ENCODE data around the gene MTHFD2.
A peak's percentile ranks its signal among the peaks of the same experiment; 100 is the strongest.

Gene MTHFD2

GRCh38 chr2:74201196-74201595 is 2.8 kb downstream of the MTHFD2 start:
- no peak overlapping the region for H3K4ac ChIP-seq (ENCODE audit: low read depth in 1 of 2, low read length in 2 of 2)
- no peak overlapping the region for H3K4me2 ChIP-seq (ENCODE audit: low read length, poor library complexity, severe bottlenecking)
- no peak overlapping the region for H4K91ac ChIP-seq (ENCODE audit: low read length)
- H3K4me1 ChIP-seq (ENCODE audit: control insufficient read depth, insufficient read depth, low read depth, low read length): peaks cover 5% of the 10 kb centered on the region
- no peak overlapping the region for H4K8ac ChIP-seq (ENCODE audit: low read length)
- no peak overlapping the region for H2BK15ac ChIP-seq (ENCODE audit: low read depth, poor library complexity, severe bottlenecking)
- no peak overlapping the region for H3K14ac ChIP-seq (ENCODE audit: low read length in 2 of 2)
- H2BK12ac ChIP-seq (ENCODE audit: low read length in 2 of 2): no peak overlapping the region
- no peaks in the 10 kb centered on the region for H3K9me3 ChIP-seq (ENCODE audit: control insufficient read depth, low read length)
- H2AK5ac ChIP-seq (ENCODE audit: low read length, severe bottlenecking): no peak overlapping the region
- peak overlapping the region in 1 of 2 experiments; percentile 18 for H3K4me3 ChIP-seq (ENCODE audit: insufficient read depth in 1 of 2, low read depth in 1 of 2, low read length in 2 of 2)
- no peak overlapping the region for H3K27ac ChIP-seq (ENCODE audit: low read length, poor library complexity, severe bottlenecking)
- no peaks in the 10 kb centered on the region for H3K27me3 ChIP-seq (ENCODE audit: control insufficient read depth in 1 of 2, insufficient read depth in 1 of 2, low read length in 2 of 2)
- no peak overlapping the region for H3K18ac ChIP-seq (ENCODE audit: low read depth in 1 of 2, low read length in 2 of 2)
- H2BK120ac ChIP-seq (ENCODE audit: low read depth, low read length): no peak overlapping the region
- 100% methylated on average over 1 of the region's 3 CpGs for WGBS
- no peaks in the 10 kb centered on the region for H3K79me1 ChIP-seq (replicated peaks; ENCODE audit: low read length, poor library complexity, severe bottlenecking)
- H2BK5ac ChIP-seq (ENCODE audit: low read depth, low read length, poor library complexity, severe bottlenecking): no peak overlapping the region
- no peak overlapping the region for H3K9ac ChIP-seq (ENCODE audit: low read length)
- H3K36me3 ChIP-seq (ENCODE audit: control insufficient read depth in 1 of 2, insufficient read depth in 2 of 2, low read depth in 1 of 2, low read length in 2 of 2): peaks cover 6 to 13% of the 10 kb centered on the region in 2 experiments
- DNase-seq: no peak
- no peak overlapping the region for H2AFZ ChIP-seq (ENCODE audit: low read depth, low read length)
- H3K23ac ChIP-seq (ENCODE audit: low read length in 2 of 2): no peak overlapping the region

GRCh38 chr2:74201596-74201995 is 3.2 kb downstream of the MTHFD2 start:
- no peaks in the 10 kb centered on the region for H3K9me3 ChIP-seq (ENCODE audit: control insufficient read depth, low read length)
- H3K27ac ChIP-seq (ENCODE audit: low read length, poor library complexity, severe bottlenecking): no peak overlapping the region
- peaks cover 8% of the 10 kb centered on the region for H3K4me1 ChIP-seq (ENCODE audit: control insufficient read depth, insufficient read depth, low read depth, low read length)
- H3K27me3 ChIP-seq (ENCODE audit: control insufficient read depth in 1 of 2, insufficient read depth in 1 of 2, low read length in 2 of 2): no peaks in the 10 kb centered on the region
- no peak overlapping the region for H2BK12ac ChIP-seq (ENCODE audit: low read length in 2 of 2)
- H3K4me2 ChIP-seq (ENCODE audit: low read length, poor library complexity, severe bottlenecking): no peak overlapping the region
- no peak overlapping the region for H2BK120ac ChIP-seq (ENCODE audit: low read depth, low read length)
- no peak overlapping the region for H2AFZ ChIP-seq (ENCODE audit: low read depth, low read length)
- H4K91ac ChIP-seq (ENCODE audit: low read length): no peak overlapping the region
- WGBS: 17% methylated on average over 1 of the region's 1 CpG
- no peak overlapping the region for H2BK15ac ChIP-seq (ENCODE audit: low read depth, poor library complexity, severe bottlenecking)
- peaks cover 6 to 13% of the 10 kb centered on the region in 2 experiments for H3K36me3 ChIP-seq (ENCODE audit: control insufficient read depth in 1 of 2, insufficient read depth in 2 of 2, low read depth in 1 of 2, low read length in 2 of 2)
- H2BK5ac ChIP-seq (ENCODE audit: low read depth, low read length, poor library complexity, severe bottlenecking): no peak overlapping the region
- peak; percentile 33 for DNase-seq
- no peaks in the 10 kb centered on the region for H3K79me1 ChIP-seq (replicated peaks; ENCODE audit: low read length, poor library complexity, severe bottlenecking)
- peak overlapping the region in 1 of 2 experiments; percentile 18 for H3K4me3 ChIP-seq (ENCODE audit: insufficient read depth in 1 of 2, low read depth in 1 of 2, low read length in 2 of 2)
- H2AK5ac ChIP-seq (ENCODE audit: low read length, severe bottlenecking): no peak overlapping the region
- no peak overlapping the region for H3K18ac ChIP-seq (ENCODE audit: low read depth in 1 of 2, low read length in 2 of 2)
- no peak overlapping the region for H4K8ac ChIP-seq (ENCODE audit: low read length)
- H3K14ac ChIP-seq (ENCODE audit: low read length in 2 of 2): no peak overlapping the region
- peak overlapping the region; percentile 60 for H3K9ac ChIP-seq (ENCODE audit: low read length)
- H3K4ac ChIP-seq (ENCODE audit: low read depth in 1 of 2, low read length in 2 of 2): no peak overlapping the region
- no peak overlapping the region for H3K23ac ChIP-seq (ENCODE audit: low read length in 2 of 2)

GRCh38 chr2:74204436-74204835 is 6.0 kb downstream of the MTHFD2 start:
- Histone ChIP-seq H2AK5ac (ENCODE audit: low read length, severe bottlenecking) (no peak overlapping the region), H3K9me3 (ENCODE audit: control insufficient read depth, low read length) (no peaks in the 10 kb centered on the region), H3K9ac (ENCODE audit: low read length) (no peak overlapping the region), H2BK12ac (ENCODE audit: low read length in 2 of 2) (no peak overlapping the region), H2BK5ac (ENCODE audit: low read depth, low read length, poor library complexity, severe bottlenecking) (no peak overlapping the region), H2AFZ (ENCODE audit: low read depth, low read length) (no peak overlapping the region), H3K4ac (ENCODE audit: low read depth in 1 of 2, low read length in 2 of 2) (no peak overlapping the region), H3K4me1 (ENCODE audit: control insufficient read depth, insufficient read depth, low read depth, low read length) (peaks cover 11% of the 10 kb centered on the region), H4K91ac (ENCODE audit: low read length) (no peak overlapping the region), H3K27me3 (ENCODE audit: control insufficient read depth in 1 of 2, insufficient read depth in 1 of 2, low read length in 2 of 2) (no peaks in the 10 kb centered on the region), H3K4me2 (ENCODE audit: low read length, poor library complexity, severe bottlenecking) (no peak overlapping the region), H2BK15ac (ENCODE audit: low read depth, poor library complexity, severe bottlenecking) (no peak overlapping the region), H2BK120ac (ENCODE audit: low read depth, low read length) (no peak overlapping the region), H3K23ac (ENCODE audit: low read length in 2 of 2) (no peak overlapping the region), H3K14ac (ENCODE audit: low read length in 2 of 2) (no peak overlapping the region), H4K8ac (ENCODE audit: low read length) (no peak overlapping the region), H3K27ac (ENCODE audit: low read length, poor library complexity, severe bottlenecking) (no peak overlapping the region), H3K18ac (ENCODE audit: low read depth in 1 of 2, low read length in 2 of 2) (no peak overlapping the region), H3K36me3 (ENCODE audit: control insufficient read depth in 1 of 2, insufficient read depth in 2 of 2, low read depth in 1 of 2, low read length in 2 of 2) (peaks cover 6 to 29% of the 10 kb centered on the region in 2 experiments), H3K79me1 (replicated peaks; ENCODE audit: low read length, poor library complexity, severe bottlenecking) (peaks cover 6% of the 10 kb centered on the region), H3K4me3 (ENCODE audit: insufficient read depth in 1 of 2, low read depth in 1 of 2, low read length in 2 of 2) (no peak overlapping the region)
- 100% methylated on average over 3 of the region's 3 CpGs for WGBS
- no peak for DNase-seq

- no peak overlapping the region for H2BK12ac ChIP-seq (ENCODE audit: low read length in 2 of 2)
- no peak overlapping the region for H3K23ac ChIP-seq (ENCODE audit: low read length in 2 of 2)
- no peak overlapping the region for H4K8ac ChIP-seq (ENCODE audit: low read length)
Measured at GRCh38 chr2:74205113-74205512, 6.7 kb downstream of the MTHFD2 start.

More at GRCh38 chr2:74205113-74205512, 6.7 kb downstream of the MTHFD2 start:
- no peak overlapping the region for H4K91ac ChIP-seq (ENCODE audit: low read length)
- no peak overlapping the region for H2BK120ac ChIP-seq (ENCODE audit: low read depth, low read length)
- H3K4me1 ChIP-seq (ENCODE audit: control insufficient read depth, insufficient read depth, low read depth, low read length): peaks cover 12% of the 10 kb centered on the region
- H2BK15ac ChIP-seq (ENCODE audit: low read depth, poor library complexity, severe bottlenecking): no peak overlapping the region
- H3K79me1 ChIP-seq (replicated peaks; ENCODE audit: low read length, poor library complexity, severe bottlenecking): peaks cover 6% of the 10 kb centered on the region
- no peak overlapping the region for H3K4me2 ChIP-seq (ENCODE audit: low read length, poor library complexity, severe bottlenecking)
- H2AFZ ChIP-seq (ENCODE audit: low read depth, low read length): no peak overlapping the region
- H3K9me3 ChIP-seq (ENCODE audit: control insufficient read depth, low read length): no peaks in the 10 kb centered on the region
- H3K18ac ChIP-seq (ENCODE audit: low read depth in 1 of 2, low read length in 2 of 2): no peak overlapping the region
- no peak overlapping the region for H3K4me3 ChIP-seq (ENCODE audit: insufficient read depth in 1 of 2, low read depth in 1 of 2, low read length in 2 of 2)
- no peaks in the 10 kb centered on the region for H3K27me3 ChIP-seq (ENCODE audit: control insufficient read depth in 1 of 2, insufficient read depth in 1 of 2, low read length in 2 of 2)
- peaks cover 6 to 36% of the 10 kb centered on the region in 2 experiments for H3K36me3 ChIP-seq (ENCODE audit: control insufficient read depth in 1 of 2, insufficient read depth in 2 of 2, low read depth in 1 of 2, low read length in 2 of 2)
- H3K4ac ChIP-seq (ENCODE audit: low read depth in 1 of 2, low read length in 2 of 2): no peak overlapping the region
- no peak overlapping the region for H2AK5ac ChIP-seq (ENCODE audit: low read length, severe bottlenecking)
- H3K14ac ChIP-seq (ENCODE audit: low read length in 2 of 2): no peak overlapping the region
- WGBS: 83% methylated on average over 2 of the region's 5 CpGs
- no peak for DNase-seq
- no peak overlapping the region for H2BK5ac ChIP-seq (ENCODE audit: low read depth, low read length, poor library complexity, severe bottlenecking)
- no peak overlapping the region for H3K27ac ChIP-seq (ENCODE audit: low read length, poor library complexity, severe bottlenecking)
- H3K9ac ChIP-seq (ENCODE audit: low read length): no peak overlapping the region

Data from mesenchymal stem cell (in vitro differentiated cells and primary cell).